WTC11 (cell line): Measurements from ENCODE around the gene ETV5.
A peak's percentile ranks its signal among the peaks of the same experiment; 100 is the strongest.

Experiments
- ATF1 ChIP-seq: sonication (generic); formaldehyde crosslinking; IDR thresholded peaks from 2 replicates; pipeline ENCODE4 v1.8.1; 2023; ENCODE audit warnings: mild to moderate bottlenecking, moderate library complexity, missing genetic modification reagents
- CBFB ChIP-seq: sonication (generic); formaldehyde crosslinking; IDR thresholded peaks from 2 replicates; pipeline ENCODE4 v1.8.1; 2022; ENCODE audit warnings: mild to moderate bottlenecking, low read depth, missing genetic modification reagents
- CREM ChIP-seq: sonication (generic); formaldehyde crosslinking; IDR thresholded peaks from 2 replicates; pipeline ENCODE4 v1.8.1; 2022; ENCODE audit warnings: mild to moderate bottlenecking, missing genetic modification reagents, moderate library complexity
- CTCF ChIP-seq: fragments of 200-600 bp; IDR thresholded peaks from 2 replicates; pipeline ENCODE4 v1.8.0; 2022; ENCODE audit warnings: antibody characterized with exemption
- E2F1 ChIP-seq: sonication (generic); formaldehyde crosslinking; IDR thresholded peaks from 2 replicates; pipeline ENCODE4 v1.8.0; 2022; ENCODE audit warnings: mild to moderate bottlenecking, missing genetic modification reagents
- E2F5 ChIP-seq: sonication (generic); formaldehyde crosslinking; IDR thresholded peaks from 2 replicates; pipeline ENCODE4 v1.8.1; 2022; ENCODE audit warnings: mild to moderate bottlenecking, moderate library complexity, missing genetic modification reagents
- HMGXB4 ChIP-seq: sonication (generic); formaldehyde crosslinking; IDR thresholded peaks from 2 replicates; pipeline ENCODE4 v1.8.1; 2023; ENCODE audit warnings: mild to moderate bottlenecking, moderate library complexity, missing genetic modification reagents
- TF ChIP-seq, protein P1 (sequence below): sonication (generic); formaldehyde crosslinking; IDR thresholded peaks from 2 replicates; pipeline ENCODE4 v1.8.0; 2022; ENCODE audit warnings: mild to moderate bottlenecking, missing genetic modification reagents

GRCh38 chr3:186002884-186003472 is 105.9 kb downstream of the ETV5 start:
- TF ChIP-seq CREM (CRISPR knock-in tag) (no peak), HMGXB4 (no peak), CTCF (0 out of 2 replicates have a peak, but pooled peaks have one; percentile 31), E2F5 (CRISPR knock-in tag) (no peak), ATF1 (CRISPR knock-in tag) (no peak), CBFB (CRISPR knock-in tag) (no peak), E2F1 (no peak)
- TF ChIP-seq, protein P1, sequence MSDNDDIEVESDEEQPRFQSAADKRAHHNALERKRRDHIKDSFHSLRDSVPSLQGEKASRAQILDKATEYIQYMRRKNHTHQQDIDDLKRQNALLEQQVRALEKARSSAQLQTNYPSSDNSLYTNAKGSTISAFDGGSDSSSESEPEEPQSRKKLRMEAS (CRISPR knock-in tag) = no peak
